ENCODE data around the gene STRA6. TPM values are rescaled to one million over a fixed set of nuclear protein-coding genes. Genes with fewer than 3 reads are reported as not detected.

STRA6 gene
- total RNA-seq, 1 donor from 2014 or later = 14.2 TPM

DNA sequence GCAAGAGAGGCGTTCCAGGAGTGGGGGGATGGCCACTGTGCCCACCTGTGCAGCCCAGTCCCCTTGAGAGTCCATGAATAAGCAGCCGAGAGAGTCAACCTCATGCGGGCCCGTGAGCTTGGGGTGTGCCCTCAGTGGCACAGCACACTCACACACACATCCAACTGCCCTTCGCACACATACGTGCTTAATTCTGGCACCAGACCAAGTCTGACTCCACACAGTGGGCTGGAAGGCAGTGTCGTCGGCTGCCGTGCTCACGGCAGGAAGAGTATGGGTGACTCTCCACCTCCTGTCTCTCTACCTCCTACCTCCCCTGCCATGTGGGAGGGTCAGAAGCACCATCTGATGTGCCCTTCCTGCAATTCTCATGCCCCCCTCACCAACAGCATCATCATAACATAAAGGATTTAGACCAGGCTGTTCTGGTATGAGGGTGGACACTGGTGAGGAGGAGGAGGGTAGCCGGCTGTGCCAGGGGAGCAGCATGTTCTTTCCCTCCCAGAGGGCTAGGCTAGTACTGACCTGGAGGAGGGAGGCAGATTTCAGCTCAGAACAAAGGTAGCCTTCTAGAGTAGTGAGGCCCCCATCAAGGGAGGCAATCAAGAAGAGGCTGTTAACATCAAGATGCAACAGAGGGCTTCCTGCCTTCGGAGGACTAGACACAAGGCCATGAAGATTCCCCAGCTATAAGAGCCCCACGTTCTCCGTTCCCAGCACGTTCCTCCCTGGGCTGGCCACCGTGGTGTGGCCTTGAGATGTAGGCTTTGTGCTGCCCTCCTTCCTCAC, 5.3 kb upstream of the STRA6 start:
- DNase-seq = no peak

DNA sequence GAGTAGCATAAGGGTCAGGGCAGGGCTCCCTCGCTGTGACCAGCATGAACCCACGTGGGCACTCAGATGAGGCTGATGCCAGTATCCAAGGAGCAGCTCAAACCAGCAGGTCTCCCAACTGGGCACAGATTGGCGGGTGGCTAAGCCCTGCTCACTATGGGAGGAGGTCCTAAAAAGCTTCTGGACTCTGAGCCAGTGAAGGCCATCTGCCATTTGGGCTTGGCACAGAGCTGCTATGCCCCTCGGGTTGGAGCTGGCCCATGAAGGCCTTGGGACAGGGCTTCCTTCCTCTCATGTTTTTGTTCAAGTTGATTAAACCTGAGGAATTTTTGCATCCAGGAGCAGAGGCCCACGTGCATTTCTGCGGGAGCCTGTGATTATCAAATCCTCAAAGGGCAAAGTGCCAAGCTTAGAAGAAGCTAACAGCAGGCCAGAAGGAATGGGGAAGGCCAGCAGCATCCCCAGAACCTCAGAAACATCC, 4.3 kb upstream of the STRA6 start:
- peak; percentile 55 for DNase-seq

DNA sequence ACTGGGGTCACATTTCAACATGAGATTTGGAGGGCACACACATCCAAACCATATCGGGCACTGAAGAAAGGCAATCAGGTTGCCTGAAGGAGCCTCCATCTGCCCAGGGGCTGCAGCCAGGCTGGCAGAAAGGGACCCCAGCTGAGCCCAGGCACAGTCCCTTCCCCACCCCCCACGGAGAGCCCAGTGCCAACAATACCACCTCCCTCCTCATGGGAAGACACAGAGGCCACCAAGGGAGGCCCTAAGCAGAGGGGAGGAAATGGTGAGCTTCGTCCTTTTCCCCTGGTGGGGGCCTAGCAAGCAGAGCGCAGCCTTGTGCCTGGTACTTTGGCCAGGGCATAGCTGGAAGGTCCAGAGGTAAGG, 3.0 kb upstream of the STRA6 start:
- DNase-seq = no peak

DNA sequence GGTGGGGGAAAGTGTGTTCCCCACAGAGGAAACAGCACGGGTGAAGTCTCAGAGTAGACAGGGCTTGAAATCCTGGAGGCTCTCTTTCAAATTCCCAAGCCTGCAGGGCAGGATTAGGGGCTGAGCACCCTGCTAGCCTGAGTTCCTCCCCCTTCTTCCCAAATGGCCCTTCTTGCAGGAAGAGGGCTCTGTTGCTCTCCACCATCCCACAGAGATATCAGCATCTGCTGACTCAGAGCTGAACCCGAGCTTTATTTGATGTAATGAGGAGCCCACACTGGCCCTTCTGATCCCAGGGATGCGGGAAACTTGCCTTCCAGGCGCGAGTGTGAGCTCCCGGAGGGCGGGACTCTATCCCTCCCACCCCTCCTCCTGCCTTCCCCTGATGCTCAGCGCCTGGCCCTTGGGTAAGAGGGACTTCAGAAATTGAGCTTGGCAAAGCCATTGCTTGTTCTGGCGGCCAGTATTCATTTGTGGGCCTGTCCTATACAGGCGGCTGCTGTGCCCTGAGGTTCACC, 1.4 kb upstream of the STRA6 start:
- peak; percentile 55 for DNase-seq

DNA sequence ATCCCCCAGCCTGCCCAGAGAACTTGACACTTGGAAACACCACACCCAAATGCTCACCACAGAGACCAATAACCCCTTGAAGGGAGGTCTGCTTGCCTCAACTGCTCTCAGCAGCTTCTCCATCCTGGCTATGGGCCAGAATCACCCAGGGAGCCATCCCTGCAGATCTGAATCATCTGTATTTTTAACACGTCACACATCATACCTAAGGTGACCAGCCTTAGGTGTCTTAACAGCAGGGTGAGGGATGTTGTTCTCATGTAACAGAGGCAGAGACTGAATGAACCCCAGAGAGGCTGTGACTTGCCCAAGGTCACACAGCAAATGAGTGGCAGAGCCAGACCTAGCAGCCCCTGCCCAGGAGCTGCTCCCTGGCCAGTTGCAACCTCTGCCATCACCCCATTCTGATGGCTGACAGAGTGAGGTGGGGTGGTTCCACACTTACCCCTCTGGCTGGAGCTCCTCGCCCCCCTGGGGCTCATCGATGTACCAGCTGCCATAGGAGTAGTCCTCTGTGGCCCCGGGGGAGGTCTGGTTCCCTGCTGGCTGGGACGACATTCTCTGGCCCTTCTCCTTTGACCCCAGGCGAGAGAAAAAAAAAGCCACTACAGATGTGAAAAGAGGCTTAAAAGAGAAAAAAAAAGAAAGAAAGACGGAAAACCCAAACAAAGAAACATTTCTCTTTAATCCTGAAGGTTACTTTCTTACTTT, 722 bp downstream of the STRA6 start:
- no peak for DNase-seq

DNA sequence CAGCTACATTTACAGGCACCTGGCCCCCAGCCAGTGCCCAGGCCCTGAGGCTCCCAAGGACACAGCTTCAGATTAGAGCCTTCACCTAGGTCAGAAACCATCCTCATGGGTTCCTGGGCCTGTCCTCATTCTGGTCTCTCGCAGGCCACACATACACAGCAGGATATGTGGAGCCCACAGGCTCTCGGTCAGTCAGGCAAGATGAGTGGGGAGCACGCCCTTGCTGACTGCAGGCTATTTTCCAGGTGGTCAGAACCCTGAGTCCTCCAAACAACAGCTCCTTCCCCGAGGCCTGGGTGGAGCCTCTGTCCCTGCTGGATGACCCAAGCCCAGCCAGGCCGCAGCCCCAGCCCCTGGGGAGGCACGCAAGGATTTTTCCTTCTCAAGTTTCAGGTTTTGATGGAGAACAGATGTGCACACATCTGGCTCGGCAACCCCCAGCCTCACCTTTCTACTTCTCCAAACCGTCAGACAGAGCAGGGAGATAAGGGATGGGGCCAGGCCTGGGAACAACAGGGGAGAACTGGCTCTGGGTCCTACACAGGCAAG, 1.6 kb downstream of the STRA6 start:
- DNase-seq = peak; percentile 69

DNA sequence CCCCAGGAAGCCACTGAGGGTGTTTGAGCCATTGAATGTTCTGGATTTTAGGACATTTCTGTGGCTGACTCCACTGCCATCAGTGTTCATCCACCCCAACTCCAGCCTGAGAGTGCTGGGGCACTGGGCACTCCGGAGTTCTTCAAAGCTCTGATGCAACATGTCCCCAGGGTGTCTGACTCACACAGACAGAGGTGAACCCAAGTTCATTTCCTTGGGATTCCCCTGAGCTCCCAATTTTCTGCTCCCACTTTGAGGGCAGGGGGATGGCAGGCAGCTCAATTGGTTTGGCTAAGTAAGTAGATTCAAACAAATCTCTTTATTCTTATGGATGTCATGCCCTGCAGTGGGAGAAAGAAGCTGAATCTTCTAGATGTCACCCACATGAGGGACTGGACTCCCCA, 2.2 kb downstream of the STRA6 start:
- no peak for DNase-seq

DNA sequence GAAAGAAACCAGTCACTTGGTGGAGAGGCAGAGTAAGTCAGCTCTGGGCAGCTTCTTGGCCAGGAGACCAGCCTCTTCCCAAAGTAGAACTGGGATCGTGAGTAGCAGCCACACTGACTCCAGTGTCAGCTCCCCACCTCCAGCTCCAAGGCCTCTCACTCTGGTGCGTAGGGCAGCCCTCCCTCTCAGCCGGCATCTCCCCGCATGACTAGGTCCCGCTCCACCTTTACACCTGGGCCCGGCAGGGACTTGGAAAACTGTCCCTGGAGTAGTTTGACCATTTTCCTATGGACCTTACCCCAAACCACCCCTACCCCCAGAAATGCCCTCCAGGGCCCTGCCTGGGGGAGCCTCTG, 3.3 kb downstream of the STRA6 start:
- no peak for DNase-seq

DNA sequence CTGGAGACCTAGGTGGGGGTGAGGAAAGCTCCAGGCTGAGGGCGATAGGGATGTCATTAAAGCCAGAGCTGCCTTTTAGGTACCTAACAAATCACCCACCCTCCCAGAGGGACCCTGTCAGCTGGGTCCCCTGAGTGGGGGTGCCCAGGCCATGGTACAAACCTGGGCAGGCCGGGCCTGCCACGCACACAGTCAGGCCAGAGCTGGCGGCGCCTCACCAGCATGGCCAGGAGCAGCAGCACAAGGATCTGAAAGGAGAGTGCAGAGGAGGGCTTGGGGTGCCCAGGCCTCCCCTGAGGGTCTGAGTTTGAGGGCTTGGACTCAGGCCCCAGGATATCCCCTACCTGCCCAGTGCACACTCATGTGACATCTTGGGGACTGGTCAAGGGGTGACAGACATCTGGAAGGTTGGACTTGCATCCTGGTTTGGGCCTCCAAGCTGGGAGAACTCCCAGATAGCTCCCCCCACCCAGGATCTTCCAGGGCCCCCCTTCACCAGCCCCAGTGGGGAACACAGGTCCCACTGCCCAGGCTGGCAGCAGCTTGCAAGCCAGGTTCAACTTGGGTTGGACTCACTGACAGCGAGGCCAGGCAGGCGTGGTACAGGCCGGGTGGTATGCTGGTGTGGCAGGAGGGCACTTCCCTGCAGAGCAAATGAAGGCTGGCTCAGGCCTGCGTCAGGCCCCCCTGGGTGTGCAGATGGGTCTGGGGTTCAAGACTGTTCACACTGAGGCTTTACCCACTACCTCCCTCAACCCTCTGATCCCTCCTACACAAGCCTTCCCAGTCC, 5.2 kb downstream of the STRA6 start:
- no peak for DNase-seq

DNA sequence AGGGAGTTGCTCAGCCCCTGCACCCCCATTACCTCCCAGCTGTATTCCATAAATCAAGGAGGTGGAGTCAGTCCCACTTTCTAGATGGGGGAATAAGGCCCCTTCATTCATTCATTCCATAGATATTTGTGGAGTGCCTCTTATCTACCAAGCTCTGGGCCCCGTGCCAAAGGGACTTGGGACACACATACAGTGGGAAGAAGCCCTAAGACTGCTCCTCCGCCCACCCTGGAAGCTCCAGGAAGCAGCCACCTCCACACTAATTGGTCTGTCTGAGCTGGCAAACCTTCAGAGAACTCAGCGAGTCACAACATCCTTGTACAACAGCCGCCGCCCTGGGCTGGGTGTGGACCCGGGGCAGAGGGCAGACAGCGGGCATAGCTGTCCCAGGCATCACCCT, 6.4 kb downstream of the STRA6 start:
- peak; percentile 71 for DNase-seq

DNA sequence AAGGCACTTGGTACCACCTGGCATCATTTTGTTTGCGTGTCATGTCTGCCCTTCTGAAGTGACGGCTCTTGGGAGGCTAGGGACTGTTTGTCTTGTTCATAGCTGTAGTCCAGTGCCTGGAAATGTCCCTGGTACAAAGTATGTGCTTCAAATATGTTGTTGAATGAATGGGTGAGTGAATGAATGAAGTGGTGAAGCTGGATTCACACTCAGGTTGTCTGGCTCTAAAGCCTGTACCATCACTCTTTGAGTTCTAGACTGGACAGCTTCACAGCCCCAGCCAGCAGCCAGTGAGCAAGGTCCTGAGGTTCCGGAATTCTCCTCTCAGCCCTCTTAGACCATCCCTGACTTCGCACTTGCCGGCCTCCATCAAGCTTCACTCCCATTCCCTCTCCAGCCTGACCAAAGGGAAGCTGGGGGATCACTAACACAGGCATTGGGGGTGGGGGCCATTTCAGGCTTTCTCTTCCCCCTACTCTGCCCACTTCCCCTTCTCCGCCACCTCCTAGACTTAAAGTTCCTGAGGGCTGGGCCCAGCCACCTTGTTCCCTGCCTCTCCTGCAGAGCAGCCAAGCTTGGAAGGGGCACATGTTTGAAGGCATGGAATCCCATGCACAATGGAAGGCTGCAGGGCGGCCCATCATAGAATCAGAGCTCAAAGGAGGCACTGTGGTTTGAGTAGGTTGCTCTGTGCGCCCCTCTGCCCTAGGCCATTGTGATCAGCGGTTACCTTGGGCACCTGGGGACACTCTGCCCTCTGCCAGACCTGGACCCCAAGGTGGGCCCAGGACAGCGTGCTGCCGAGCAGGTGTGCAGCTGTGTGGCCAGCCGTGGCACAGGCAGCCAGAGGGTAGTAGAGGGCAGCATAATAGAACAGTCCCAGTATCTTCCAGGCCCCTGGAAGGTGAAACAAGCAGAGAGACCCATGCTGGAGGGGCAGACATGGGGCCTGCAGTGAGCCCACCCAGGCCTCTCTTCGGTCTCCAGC, 7.7 kb downstream of the STRA6 start:
- DNase-seq = no peak

DNA sequence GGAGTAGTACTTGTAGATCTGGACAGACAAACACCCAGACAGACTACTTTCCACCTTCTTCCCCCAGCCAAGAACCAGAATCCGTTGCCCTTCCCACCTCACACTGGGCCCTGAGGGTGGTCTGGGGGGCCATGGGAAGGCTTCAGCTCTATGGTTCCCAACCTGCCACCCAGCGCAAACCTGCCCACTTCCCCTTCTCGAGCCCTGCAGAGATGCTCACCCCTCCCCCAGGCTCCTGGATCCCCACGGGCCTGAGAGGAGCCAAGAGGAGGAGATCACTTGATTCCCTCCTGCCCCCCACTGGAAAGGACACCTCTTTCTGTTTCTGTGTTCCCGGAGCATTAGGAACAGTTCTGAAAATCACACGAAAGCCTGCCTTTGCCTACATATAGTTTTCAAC, 8.7 kb downstream of the STRA6 start:
- DNase-seq = no peak

DNA sequence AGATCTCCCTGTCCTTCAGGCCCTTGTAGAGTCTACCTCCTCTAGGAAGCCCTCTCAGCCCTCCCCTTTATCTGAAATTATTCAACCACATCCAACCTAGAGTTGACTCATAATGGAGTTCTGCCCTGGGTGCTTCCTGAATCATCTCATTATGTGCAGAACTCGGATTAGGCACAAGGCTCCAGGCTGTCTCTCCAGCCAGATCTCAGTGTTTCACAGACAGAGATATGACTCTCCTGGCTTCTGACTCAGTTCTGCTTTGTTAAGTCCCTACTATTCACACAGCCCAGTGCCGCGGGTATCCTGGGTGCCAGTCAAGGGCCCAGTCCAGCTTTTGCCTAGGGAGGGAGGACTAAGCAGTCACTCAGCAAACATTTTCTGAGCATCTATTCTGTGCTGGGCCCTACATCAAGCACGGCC, 9.3 kb downstream of the STRA6 start:
- no peak for DNase-seq

DNA sequence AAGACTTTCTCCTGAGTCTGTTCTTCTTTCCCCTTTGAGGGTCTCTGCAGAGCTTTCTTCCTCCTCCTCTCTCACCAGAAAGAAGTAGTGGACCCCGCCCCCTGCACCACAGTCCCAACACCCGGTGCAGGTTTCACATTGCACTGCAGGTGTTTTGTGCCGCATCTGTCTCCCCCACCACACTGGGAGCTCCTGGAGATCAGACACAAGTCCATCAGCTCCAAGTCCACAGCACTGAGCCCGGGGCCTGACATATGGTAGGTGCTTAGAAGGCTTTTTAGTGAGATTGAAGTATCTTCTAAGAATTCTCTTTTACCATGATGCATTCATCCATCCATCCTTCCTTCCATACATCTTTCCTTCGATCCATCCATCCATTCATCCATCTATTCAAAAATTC, 9.8 kb downstream of the STRA6 start:
- DNase-seq = no peak

DNA sequence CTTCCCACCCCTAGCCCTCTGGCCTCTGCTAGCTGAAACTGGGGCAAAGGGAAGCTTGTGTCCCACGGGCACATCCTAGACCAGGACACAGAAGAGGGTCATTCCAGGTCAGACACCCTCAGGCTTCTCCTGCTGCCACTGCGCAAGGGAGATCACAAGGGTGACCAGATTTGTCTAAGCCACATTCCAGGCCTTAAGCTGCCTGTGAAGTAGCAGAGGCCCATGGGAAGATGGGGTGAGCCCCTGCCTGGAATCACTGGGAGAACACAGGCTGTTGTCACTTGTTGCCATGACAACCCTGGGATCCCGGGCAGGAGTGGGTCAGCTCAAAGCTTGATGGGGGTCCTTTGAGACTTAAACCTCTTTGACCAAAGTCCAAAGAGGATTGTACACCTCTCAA, 10.8 kb downstream of the STRA6 start:
- DNase-seq = no peak

DNA sequence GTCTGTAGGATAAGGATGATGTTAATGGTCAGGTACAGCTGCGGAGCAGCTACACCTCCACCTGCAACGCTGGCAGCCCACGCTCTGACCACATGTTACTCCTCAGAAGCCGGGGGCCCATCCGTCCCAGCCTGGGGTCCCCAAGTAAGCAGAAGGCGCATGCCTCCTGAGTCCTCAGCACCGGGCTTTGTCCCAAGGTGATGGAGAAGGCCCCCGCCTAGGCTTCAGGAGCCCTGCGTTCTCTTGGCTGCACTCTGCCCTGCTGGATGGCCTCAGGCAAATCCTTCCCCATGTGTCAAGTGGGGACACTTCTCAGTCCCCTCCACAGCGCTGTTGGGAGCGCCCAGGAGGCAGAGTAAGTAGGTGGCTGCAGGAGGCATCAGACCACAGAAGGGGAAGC, 14.4 kb downstream of the STRA6 start:
- no peak for DNase-seq

DNA sequence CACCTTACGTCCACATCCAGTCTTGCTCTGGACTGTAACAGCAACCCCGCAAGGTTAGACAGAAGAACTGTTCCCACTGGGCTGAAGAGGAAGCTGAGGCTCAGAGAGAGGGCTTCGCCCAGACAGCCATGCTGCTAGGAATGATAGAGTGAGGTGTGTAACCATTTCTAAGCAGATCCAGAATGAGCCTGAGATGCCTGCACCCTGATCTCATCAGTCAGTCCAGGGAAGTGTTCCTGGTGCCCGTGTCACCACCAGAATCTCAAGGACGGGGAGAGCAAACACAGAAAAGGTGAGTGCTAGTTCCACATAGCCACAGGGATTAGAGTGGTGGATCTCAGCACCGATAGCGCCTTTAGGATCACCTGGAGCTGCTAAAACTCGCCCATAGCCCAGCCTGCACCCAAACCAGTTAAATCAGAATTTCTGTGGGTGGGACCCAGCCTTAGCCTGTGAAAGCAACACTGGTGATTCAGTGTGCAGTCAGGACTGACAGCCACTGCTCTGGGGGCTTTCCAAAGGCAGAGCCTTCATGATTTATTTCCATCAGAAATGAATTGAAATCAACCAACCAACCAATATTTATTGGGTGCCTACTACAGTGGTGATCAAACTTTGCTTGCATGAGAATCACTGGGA, 16.8 kb downstream of the STRA6 start:
- no peak for DNase-seq

DNA sequence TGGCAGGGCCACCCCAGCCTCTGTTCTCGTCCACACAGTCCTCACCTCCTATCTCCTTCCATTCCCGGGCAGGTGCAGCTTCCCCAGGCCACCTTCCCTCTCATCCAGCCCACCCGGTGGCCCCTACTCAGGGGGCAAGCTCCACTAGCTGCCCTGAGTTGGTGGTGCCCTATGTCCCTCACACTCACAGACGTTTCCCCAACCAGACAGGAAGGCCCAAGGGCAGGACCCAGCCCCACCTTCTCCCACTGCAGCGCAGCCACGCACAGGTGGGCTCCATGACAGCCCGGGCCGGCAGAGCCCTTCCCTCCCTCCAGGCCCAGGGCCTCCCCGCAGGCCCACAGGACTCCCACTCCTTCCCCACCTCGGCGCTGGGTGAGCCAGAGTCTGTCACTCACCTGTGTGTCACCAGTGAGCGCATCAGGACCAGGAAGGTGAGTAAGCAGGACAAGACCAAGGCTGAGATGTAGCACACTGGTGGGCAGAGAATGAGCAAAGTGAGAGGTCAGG, 17.9 kb downstream of the STRA6 start:
- no peak for DNase-seq

DNA sequence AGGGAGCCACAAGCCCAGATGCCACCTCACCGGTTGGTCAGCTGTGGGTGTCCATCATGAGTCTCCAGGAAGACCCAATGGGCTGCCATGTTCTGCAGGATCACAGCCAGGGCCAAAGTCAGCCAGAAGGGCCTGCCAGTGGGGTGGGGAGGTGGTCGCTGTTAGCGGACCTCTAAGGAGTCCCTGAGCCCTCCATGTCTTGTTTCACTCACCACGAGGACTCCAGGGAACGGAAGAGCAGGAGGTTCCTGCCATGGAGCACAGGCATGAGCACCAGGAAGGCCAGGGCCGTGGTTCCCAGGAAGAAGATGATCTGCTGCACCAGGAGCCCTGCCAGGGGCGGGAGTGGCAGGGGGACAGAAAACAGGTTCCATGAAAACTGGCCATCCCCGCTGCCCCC, 20.5 kb downstream of the STRA6 start:
- no peak for DNase-seq

DNA sequence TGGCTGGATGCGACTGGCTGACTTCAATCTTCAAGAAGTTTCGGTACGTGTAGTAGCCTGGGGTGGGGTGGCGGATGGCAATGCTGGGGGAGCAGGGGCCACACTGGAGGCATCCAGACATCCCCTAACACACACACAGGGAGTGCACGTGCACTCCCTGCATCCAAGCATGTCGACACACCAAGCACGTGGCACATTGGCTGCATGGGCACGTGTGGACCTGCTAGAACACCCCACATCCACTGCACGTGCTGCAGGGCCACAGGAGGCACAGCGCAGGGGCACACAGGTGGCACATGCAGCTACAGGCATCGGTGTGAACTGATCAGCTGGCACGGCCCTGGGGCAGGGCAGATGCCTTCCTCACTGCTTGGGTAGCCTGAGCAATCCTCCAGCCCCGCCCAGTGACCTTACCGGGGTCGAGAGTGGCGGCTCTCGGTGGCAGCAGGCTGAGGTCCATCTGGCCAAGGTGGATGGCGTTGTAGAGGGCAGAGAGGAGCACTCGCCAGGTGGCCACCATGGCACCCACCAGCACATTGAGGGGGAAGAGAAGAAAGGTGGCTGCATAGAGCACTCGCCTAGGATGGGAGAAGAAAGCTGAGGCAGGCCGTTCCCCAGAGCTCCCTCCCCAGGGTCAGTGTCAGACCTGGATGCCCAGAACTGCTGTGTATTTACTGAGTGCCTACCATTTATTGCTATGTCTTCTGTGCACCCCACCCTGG, 21.5 kb downstream of the STRA6 start:
- DNase-seq = no peak
